GM18868 (cell line): Measurements from ENCODE around the gene MMP26.
"Not testable (repeated sequence)": the region's sequence is repeated elsewhere in the genome, so short reads cannot be mapped to it uniquely, and the experiment has no call there.

Source experiments
- ATAC-seq: cut with Tn5 transposase; IDR thresholded peaks from one replicate; pipeline ENCODE4 v1.9.1; 2021; ENCODE audit warnings: mild to moderate bottlenecking, moderate library complexity; ENCODE audit not compliant: unreplicated experiment

MMP26 gene

DNA sequence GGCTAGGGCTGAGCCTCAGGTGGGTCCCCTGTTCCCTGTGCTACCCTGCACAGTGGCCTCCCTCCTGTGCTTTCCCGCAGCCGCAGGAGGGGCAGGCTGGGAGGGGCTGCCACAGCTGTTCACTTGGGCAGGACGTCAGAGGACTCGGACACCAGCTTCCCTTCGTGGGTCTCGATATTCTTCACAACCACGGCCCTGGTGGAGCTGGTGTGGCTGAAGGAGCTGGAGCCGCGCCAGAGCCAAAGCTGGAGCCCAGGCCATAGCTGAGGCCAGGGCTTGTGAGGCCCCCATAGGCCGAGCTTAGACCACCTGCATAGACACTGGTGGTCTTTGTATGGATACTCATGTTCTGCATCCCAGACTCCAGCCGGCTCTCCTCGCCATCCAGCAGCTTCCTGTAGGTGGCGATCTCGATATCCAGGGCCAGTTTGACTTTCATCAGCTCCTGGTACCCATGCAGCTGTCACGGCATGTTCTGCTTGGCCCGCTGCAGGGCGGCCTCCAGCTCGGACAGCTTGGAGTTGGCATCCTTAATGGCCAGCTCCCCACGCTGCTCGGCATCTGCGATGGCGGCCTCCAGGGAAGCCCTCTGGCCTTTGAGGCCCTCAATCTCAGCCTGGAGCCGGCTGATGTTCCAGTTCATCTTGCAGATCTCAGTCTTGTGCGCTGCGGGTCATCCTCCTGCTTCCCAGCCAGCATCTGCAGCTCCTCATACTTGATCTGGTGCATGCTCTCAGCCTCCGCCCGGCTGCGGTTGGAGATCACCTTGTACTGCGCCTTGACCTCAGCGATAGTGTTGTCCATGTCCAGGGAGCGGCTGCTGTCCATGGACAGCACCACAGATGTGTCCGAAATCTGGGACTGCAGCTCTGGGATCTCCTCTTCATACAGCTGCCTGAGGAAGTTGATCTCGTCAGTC lies 18.3 kb downstream of the MMP26 start:
- ATAC-seq = not testable (repeated sequence)

DNA sequence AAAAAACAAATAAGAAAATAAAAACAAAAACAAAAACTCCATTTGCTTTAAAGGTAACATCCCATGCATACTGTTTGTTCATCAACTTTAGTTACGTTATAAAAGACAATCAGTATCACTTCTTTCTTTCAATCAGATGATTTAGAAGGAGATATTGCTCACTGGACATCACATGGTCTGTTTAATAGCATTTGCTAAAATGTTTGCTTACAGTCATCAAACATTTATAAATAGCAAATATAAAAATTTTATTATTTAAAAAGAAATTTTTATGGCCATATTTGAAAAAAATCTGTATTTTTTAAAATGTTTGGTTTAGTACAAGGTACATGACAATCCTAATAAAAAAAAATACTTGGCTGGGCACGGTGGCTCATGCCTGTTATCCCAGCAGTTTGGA lies 22.6 kb downstream of the MMP26 start:
- no peak for ATAC-seq

DNA sequence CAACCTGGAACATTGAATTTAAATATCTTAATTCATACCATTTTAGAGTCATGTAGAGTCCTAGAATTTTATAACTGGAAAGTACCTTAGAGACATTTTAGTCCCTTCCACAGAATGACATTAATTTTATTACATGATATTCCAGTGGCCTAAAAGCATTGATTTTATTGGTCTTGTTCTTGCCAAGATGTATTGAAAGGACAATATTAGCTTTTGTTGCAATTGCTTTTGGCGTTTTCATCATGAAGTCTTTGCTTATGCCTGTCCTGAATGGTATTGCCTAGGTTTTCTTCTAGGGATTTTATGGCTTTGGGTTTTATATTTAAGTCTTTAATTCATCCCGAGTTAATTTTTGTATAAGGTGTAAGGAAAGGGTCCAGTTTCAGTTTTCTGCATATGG lies 36.2 kb downstream of the MMP26 start:
- no peak for ATAC-seq

DNA sequence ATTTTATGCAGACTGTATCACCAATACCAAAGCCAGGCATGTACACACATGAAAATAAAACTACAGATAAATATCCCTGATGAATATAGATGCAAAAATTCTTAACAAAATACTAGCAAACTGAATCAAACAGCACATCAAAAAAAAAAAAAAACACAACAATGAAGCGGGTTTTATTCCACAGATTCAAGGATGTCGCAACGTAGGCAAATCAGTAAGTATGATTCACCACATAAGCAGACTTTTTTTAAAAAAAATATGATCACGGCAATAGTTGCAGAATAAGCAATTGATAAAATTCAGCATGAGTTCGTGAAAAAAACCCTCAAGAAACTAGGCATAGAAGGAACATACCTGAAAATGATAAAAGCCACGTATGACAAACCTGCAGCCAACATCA lies 43.9 kb downstream of the MMP26 start:
- ATAC-seq = no peak

DNA sequence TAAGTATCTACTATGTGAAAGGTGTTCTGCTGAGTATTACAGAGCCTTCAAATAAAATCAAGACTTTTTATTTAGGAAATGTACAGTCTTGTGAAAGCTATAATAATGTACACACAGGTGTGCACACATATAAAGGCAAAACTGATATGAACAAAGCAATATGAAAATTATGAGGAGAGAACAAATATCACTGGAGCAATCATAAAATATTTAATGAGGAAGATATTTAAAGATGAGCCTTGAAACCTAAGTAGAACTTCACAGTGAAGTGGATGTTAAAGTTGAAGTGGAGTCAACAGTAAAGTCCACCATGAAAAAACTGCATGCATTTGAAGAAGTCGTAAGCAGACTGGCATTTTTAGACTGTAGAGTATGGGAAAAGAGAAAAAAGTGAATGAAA lies 46.6 kb downstream of the MMP26 start:
- no peak for ATAC-seq
